ENCODE measurements around the gene PRKN.

PRKN gene

DNA sequence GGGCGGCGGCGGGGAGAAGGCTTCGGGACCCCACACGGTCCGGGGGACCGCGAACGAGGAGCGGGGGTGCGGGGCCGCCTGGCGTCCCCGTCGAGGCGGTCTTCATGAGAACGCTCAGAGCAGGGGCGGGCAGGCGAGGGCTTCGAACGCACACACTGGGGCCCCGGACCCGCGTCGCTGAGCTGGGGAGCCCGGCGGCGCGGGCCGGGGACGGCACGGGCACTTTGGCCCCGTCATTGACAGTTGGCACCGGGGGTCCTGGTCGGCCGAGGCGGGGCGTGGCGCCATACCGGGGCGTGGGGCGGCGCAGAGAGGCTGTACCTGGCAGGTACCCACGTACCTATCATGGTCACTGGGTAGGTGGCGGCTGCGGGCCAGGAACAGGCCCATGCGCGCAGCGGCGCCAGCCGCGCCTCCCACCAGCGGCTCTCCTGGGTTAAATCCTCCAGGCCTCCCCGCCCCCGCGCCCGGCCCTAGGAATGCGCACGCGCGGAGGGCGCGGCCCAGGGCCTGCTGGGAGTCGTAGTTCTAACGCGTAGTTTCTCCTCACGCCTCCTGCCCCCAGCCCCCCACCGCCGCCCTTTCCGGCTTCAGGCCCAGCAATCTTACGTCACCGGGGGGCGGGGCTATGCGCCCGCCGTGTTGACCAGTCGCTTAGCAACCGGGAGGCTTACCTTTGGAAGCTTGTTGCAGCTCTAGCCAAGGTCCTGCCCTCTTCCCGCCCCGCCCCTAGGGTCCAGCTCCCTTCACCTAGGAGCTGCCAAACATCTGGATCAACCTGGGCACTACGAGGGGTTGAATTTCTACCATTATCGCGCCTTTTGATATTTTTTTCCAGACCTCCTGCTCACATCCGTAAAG, at the start of gene PRKN, which contains the start of gene PACRG:
Gene PRKN (minus strand): TSS at position 445 of the 861 bp plus-strand sequence.
Gene PACRG (plus strand): TSS at position 653 of the 861 bp plus-strand sequence.
- DNase-seq, result peak; percentile 95 to 97 (median 96)

DNA sequence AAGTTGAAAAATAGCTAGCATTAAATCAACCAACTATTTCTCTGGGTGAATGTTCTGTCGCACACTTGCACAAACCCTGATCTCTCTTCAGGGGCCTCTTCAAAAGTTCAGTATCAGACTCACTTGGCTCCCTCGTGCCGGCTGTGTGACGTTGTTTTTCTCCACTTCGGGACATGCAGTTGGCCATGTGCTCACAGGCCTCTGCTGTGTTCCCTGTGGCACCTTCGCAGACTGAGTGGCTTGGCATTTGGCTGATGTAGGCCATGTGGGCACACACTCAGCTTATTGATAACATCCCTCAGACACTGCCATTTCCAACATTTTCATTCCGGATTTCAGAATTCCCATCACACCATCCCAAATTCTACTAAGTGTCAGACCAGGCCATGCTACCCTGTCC, 49.5 kb upstream of the PRKN start:
- no peak for DNase-seq

DNA sequence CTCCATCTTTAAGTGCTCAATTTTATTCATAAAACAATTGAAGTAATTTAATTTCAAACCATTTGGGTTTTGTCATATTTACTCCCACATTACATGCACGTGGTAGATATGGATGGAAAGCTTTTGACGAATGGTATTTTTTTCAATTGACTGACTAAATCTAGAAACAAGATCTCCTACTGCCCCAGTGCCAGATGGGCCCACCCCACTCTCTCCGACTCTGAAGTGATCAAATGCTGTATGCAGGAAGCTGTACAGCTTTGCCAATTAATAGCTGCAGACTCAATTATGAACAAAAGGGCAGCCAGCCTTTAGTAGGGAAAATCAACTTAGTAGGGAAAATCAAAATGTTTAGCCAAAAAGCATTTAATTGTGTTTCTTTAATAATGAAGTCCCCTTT, 46.4 kb upstream of the PRKN start:
- no peak for DNase-seq

DNA sequence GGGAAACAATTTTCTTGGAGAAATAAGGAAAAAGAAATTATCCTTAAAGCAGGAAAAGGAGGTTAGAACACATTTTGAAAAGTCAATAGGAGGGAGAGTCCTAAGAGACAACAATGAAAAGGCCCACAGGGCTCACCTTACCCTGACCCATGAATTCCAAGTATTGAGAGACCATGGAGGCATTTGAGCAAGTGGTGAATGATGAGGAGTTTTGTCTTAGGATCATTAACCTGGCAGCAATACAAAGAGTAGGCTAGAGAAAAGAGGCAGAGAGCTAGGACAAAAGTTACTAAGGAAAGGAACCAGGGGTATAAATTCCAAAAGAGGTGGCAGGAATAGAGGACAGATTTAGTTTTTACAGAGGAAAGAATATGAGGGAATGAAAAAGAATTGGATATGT, 44.9 kb upstream of the PRKN start:
- no peak for DNase-seq

DNA sequence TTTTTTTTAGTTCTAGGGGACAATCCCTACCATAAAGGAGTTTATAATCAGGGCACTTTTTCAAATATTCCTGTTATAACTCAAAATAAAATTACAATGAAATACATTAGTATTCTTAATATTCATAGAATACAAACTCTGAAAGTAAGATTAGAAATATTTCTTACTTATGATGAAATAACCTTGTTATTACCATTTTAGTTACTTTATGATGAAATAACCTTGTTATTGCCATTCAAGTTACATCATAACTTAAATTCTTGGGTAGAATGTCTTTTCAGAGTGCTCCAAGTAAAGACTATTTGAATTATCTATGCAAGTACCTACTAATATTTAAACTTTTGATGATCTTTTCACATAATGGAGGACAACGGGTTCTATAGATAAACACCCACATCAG, 43.4 kb upstream of the PRKN start:
- DNase-seq, result no peak

DNA sequence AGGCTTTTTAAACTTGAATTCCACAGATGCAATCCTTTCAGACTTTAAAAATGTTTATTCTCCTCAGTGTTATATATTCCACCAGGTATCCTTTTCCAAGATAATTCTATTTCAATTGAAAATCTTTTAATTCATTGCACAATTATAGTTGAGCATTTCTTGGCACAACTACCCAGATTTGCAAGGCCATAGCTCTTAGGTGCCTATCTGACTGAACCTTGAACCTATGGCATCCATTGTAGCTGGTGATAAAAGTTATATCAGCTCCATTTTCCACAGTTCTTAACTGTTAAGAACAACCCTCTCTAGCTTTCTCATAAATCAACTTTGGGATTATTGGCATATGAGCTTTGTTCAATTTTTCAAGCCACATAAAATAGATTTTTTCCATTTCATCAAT, 42.6 kb upstream of the PRKN start:
- no peak for DNase-seq

DNA sequence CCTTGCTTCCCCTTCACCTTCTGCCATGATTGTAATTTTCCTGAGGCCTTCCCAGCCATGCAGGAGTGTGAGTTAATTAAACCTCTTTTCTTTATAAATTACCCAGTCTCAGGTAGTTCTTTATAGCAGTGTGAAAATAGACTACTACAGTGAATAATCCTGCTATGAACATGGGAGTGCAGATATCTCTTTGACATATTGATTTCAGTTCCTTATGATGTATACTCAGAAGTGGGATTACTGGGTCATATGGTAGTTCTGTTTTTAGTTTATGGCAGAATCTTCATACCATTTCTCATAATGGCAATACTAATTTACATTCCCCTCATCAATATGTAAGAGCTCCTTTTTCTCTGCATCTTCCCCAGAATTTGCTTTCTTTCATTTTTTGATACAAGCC, 26.2 kb upstream of the PRKN start:
- DNase-seq, result no peak

DNA sequence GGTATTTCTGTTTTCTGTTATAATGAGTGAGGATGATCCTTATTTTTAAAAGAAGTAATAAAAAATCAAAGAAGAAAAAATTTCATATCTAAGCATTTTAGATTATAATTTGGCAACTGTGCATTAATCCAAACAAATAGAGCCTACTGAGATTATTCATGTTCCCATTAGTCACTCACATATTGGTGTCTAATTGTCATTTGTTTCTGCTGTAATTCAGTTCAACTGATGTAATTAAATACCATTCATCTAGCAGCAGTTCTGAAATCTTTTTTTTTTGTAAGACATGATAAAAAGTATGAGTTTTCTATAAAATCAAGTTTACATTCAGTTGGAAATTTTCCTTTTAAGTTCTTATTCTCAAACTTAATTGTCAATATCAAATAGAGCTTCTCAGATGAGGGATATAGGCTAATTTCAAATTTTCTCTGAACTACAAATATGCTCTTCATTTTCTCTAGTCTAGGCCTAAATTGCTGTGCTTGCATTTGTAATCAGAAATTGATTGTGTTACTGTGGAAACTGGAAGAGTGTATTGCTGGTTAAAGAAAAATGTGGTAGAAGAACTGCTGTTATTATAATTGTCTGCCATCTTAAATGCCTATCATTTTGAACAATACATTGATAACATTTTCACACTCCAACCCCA, 23.8 kb upstream of the PRKN start:
- no peak for DNase-seq

DNA sequence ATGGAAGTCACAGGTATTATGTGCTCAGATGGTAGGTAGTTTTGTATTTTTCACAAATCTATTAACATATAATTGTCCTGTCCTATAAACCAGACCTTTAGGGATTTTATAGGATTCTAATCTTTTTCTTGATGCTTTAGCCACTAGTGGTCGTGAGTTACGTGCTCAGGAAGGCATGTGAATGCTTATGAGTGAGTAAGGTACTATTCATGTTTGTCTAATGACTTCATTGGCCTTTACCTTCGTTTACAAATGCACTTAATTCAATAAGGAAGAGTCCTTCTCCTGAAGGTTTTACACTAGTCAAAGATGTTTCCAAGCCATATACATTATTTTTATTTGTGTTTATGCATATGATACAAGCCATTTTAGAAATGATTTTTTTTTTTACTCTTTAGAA, 23.2 kb upstream of the PRKN start:
- no peak for DNase-seq

DNA sequence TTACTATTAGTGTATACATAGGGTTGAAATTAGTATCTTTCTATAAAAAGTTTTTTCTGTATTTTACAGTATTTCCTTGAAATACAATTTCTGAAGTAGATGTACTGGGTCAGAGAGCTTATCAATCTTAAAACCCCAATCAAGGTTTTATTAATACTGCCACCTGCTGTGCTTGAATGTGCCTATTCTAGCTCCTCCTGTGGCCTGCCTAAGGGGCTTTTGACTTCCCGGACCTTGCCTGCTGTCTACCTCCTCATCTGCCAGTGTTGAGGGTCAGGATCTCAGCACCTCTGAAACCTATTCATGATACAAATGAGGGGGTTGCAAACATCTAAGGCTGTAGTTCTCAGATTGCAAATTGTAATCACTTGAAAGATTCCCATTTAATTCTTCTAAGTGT, 9.4 kb upstream of the PRKN start:
- no peak for DNase-seq

DNA sequence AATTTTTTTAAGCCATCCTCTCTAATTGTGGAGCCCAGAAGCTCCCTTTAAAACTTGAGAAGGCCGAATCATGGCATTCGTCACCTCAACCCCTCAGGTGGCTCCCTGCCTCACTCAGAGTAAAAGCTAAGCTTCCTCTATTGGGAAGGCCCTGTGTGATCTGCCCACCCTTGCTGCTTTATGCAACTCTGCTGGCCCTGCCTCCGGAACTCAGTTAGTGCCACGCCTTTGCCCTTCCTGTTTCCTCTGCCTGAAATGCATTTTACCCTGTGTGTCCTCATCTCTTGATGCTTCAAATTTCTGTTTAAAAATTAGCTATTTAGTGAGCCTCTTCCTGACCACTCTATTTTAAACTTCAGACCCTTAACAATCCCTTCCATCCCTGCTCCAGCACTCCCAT, 5.9 kb upstream of the PRKN start:
- DNase-seq, result no peak

DNA sequence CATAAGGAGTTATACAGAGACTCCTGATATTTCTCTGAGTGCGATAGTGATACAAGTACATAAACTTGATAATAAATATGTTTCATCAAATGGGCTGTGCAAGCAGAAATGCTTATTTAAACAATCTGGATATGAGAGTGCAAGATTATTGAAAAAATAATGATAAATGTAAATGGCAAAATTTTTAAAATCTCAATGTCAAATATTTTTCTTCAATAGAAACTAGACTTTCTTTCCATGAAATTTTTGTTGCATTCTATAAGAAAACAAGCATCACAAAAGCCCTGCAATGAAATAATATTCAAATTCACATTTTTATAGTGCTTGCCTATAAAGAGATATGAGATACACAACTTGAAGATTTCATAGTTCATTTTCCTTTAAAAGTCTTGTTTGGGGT, 2.9 kb upstream of the PRKN start:
- DNase-seq, result no peak

DNA sequence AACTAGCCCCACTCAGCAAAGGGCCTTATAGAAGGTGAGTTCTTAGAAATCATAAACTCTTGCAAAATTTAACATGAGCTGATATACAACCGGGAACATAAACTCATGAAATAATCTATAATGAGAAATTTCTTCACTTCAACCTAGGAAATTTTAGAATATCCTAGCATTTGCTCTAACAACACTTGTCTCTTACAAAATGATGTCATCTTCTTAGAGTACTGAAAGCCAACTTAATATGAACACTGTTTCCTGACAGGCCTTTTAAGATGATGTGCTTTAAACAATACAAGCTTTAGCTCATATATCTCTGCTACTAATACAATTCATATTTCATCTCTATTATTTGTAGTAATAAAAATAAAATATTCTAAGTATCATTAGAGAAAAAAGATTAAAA, 1.1 kb upstream of the PRKN start:
- DNase-seq, result no peak

DNA sequence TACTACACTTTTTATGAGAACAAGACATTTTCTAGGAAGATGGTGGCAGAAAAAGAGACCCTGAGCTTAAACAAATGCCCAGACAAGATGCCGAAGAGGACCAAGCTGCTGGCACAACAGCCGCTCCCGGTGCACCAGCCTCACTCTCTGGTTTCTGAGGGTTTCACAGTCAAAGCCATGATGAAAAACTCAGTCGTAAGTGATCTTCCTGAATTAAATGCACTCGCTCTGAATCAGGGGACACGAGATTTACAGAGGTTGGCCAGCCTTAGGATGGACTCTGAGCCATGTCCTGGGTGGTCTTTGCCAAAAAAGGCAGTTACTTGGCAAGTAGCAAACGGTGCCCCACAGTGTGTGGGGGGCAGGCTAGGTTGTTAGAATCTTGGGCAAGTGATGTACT, 631 bp upstream of the PRKN start:
- DNase-seq, result no peak

DNA sequence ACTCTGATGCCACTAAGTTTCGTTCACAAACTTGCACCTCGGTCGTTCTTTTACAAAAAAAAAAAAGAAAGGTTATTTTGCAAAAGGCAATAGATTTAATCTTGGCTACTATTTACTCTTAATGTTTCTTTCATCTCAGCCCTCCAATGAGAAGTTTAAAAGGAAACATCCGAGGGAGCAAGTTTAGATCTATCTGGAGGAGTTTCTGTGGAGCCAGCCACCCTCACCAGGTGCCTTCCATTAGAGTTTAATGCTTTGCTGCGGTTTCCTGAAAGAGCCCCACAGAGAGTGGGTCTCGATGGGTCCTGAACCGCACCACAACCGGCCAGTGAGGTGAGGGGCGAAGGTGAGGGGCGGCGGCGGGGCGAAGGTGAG, 632 bp downstream of the PRKN start:
- DNase-seq, result no peak

DNA sequence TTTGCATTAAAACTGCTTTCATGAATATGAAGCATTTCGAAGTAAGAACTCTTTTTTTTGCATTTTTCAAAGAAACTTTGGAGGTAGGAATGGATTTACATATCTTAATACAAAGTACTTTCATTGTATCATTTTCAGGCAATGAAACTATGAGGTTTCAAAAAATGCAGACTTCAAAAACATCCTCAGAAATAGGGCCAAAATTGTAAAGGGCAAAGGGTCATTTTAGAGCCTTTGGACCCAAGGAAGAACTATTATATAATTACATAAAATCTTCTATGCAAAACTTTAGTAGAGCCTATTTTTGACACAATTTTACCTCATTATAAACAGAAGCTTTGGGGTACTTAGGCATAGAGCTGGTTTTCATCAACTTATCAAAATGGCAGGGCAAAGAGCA, 4.9 kb downstream of the PRKN start:
- no peak for DNase-seq

DNA sequence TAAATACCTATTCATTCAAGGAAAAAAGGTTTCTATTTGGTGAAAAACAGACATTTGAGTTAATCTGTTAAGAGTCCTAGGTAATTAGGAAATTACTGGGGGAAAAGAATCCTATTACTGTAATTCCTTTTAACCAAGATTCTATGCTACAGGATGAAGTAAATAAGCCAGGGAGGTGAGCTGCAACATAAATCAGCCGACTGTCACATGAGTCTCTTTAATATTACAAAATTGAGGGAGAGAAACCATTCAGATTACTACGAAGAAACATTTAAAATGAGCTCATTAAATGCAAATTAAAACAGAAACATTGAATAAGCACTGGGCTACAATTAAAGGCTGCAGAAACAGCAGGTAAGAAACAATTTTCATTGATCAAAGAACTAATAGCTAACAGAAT, 5.3 kb downstream of the PRKN start:
- DNase-seq, result no peak

DNA sequence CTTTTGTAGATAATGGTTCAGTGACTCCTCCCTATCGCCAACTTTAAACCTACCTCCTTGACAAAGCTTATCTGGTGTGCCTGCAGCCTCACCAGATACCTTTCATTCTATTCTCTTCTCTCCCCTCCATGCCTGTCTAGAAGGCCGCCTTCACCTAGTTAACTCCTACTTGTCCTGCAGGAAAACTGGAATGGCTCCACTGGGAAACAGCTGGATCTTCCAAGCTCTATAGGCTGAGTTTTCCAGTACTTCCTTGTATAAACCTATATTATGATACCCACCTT, 6.2 kb downstream of the PRKN start:
- DNase-seq, result no peak

DNA sequence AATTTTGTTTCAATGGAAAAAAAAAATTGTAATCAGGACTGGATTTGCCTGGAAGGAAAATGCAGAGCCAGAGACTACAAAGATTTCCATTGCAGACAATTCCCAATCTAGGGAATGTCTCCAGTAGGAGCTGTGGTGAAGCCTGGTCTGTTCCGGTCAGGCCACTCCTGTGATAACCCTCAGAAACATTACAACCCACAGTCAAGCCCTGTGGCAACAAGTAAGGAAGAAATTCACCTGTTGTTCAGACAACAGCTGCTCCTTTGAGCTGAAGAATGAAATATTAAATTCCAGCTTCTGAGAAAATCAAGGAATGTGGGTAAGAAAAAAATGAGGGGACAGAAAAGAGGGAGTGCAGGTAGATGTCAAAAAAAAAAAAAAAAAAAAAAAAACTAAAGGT, 8.0 kb downstream of the PRKN start:
- DNase-seq, result no peak

DNA sequence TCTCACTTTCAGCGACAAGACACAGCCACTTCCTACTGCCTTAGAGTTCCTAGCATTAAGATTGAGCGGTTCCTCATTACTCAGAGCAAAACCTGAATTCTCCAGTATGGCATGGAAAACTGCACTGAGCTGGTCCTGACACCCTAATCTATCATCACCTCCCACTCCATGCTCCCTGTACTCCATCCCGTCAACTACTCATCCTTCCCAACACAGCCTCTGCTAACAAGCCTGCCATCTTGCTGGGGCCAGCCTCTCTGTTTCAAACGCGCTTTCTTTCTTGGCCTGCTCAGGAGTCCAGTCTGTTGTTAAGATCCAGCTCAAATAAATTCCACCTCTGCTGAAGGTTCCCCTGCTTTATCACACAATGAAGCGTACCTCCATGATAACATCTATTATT, 12.0 kb downstream of the PRKN start:
- DNase-seq, result no peak

DNA sequence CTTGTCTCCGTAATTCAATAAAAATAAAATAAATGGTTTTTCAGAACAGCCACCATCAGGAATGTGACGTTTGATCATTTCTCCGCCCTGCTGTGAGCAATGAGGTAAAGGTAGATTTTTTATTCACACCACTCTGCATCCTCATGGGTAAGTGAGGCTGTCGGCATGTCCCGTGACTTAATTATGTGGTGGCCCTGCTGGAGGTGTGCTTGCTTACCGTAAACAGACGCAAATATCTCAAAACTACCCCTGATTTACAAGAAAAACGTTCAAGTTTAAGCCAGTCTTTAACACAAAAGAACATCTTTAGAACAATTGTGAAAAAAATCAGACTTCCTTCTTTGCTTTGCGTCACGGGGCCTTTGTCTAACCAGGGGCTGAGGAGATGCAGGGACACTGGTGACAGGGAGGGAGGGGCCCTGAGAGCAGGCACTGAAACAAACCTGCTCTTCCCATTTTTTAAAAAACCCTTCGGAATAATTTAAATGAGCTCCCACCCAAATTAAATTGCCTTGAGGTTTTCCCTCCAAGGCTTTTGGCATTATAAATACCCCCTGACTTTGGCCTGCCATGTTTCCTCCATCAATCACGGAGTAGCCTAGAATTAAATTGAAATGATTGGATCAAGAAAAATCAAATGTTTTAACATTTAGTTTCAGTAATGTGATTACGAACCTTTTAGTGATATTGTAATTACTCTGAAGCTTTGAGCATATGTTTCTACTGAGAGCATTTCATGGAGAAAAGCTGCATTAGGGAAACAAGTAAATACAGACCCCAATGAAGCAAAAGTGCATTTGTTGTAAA, 13.4 kb downstream of the PRKN start:
- no peak for DNase-seq

DNA sequence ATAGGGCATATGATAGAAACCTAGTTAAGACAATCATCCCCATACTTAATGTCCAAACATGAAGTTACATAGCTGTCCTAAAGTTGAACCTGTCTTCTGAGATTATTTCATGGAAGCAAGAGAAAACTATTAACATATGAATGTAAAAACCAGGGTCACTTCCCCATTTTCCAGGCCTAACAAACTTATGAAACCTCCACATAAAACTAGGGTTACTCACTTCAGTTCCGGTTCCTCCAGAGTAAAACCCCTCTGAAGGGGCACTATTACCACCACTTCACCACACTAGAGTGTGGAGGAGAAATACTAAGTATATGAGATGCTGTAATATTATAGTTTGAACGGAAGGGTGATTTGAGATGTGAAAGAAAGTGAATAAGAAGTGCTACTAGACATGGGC, 14.9 kb downstream of the PRKN start:
- no peak for DNase-seq

DNA sequence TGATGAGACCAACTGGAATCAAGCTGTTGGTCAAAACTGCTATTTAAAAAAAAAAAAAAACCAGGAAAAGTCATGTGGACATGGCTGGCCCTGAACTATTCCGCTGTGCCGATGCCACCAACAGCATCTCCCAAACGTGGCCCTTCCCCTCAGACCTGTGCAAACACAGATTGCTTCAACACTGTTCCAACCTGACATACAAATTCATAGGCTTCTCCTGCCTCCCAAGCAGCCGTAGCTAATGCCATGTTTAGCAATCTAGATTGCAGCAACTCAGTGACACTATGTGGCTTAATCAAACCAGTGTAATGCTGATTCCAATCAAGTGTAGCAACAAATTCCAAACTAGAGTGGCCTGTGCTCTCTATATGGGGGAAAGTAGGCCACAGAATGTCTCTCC, 16.2 kb downstream of the PRKN start:
- no peak for DNase-seq

DNA sequence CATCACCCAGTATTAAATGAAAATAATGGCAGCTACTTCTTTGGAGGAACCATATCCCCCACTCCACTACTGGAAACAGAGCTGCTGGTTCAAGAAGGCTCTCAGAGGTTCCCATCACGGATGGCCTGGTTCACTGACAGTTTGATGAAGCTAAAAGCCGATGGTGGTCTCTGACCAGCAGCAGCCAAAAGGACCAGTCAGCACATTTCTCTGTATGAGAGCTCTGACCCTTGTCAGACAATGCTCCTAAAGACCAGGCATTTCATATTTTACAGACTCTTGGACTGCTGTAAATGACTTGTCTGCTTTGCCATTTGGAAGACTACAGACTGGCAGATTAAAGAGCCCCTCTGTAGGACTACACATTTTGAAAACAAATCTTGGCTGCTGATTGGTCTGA, 16.6 kb downstream of the PRKN start:
- no peak for DNase-seq
